ENCODE measurements around the gene FBXW8.

FBXW8 gene

GRCh38 chr12:116996621-116997020, 85.9 kb downstream of the FBXW8 start:
- DNase-seq: no peak

DNA sequence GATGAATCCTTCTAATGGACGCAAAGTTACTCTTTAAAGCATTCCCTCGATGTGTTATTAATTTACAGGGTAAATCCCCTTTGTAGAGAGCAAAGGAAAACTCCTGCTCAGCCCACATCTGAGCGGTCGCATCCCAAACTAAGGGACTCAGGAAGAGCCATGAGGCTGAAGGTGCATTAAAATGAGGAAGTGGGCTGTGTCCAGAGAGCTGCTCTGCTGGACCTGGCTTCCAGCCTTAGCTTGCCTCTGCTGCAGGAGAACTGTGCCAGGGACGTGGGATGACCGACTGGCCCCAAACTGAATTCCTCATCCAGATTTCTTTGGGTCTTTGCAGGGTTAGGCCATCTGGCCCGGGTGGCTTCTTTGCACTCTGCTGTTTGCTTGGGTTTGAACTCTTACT, 88.3 kb downstream of the FBXW8 start:
- DNase-seq: no peak

DNA sequence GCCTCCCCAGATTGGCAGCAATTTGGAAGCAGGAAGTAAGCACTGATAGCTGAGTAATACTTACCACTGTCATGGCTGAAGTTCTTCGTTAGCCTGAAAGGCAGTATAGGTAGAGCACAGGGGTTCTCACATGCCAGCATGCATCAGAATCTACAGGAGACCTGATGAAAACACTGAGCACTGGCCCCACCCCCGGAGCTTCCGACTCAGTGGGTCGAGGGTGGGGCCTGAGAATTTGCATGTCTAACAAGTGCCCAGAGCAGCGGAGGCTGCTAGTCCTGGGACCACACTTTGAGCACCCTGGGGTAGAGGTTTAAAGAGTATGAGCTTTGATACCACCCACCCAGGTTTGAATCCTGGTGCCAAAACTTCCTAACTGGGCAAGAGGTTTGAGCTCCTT, 89.6 kb downstream of the FBXW8 start:
- DNase-seq: no peak

- DNase-seq: no peak
Measured at GRCh38 chr12:117002051-117002817, 91.5 kb downstream of the FBXW8 start.

DNA sequence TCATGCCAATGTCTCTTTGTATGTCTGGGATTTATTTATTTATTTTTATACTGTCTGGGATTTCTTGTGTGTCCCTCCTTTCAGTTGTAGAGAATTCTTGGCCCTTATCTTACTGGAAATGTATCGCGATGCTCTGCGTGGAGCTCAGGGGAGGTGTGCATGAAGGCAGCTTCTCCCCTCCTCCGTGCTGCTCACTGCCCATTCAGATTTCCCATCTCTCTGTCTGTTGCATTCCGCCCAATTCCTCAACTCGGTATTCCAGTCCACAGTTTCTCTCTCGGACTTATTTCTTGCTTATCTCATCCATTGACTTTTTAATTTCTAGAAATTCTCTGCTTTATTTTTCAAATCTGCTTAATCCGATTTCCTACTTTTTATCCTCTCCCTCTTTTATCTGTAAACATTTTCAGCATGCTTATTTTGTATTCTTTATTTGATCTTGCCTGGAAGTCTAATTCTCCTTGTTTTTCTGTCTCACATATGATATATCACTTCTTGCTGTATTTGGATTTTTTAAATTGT, 93.2 kb downstream of the FBXW8 start:
- no peak for DNase-seq

- DNase-seq: no peak
Measured at GRCh38 chr12:117005417-117006046, 94.8 kb downstream of the FBXW8 start.

- no peak for DNase-seq
Measured at GRCh38 chr12:117006333-117006732, 95.6 kb downstream of the FBXW8 start.

- DNase-seq: no peak
Measured at GRCh38 chr12:117007577-117007976, 96.8 kb downstream of the FBXW8 start.

DNA sequence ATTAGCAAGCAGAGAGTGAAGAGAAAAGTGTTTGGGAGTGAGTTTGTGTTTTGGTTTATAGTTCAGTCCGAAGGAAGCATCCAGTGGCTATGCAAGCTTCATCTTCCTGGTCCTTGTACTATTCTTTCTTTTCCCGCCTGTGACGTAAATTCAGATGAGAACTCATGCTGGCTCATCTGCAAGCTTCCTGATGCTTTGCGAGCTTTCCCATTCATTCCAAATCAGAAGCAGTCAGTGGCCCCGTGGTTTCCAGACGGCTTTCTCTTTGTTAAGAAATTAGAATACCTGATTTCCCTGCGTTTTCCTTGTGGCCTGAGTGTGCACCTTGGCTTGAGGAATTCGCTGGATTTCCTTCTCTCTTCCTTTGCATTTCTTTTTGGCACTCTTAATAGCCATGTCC, 99.0 kb downstream of the FBXW8 start:
- no peak for DNase-seq

DNA sequence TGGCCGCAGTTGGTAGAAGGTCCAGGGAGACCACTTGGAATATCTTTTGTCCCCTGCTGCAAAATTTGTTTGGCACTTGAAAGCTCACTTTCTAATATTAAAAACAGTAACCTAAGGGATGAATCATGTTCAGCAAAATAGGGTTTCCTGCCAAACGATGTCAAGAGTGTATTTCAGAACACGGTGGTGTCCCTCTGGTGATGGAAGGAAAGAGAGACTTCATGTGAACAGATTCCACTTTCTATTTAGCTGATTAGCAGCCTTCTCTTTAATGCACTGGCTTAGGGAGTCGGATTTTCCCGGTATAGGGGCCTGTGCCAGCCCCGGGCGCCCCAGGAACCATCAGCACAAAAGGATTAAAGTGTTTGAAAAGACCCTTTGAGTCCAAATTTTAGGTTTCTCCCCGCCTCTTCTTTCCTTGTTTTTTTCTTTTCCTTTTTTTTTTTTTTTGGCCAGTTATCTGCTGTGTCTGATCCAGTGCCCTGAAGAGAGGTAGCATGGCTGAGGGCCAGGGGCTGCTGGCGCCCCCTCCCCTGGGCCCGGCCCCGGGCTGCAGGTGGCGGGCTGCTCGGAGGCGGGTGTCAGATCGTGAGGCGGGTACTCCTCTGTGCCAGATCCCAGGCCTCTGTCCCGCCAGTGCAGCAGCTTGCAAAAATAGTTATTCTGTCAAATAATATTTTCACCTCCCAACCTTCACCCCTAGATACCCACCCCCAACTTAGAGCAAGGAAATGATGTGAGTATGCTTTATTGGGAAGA, 100.1 kb downstream of the FBXW8 start:
- DNase-seq: no peak

DNA sequence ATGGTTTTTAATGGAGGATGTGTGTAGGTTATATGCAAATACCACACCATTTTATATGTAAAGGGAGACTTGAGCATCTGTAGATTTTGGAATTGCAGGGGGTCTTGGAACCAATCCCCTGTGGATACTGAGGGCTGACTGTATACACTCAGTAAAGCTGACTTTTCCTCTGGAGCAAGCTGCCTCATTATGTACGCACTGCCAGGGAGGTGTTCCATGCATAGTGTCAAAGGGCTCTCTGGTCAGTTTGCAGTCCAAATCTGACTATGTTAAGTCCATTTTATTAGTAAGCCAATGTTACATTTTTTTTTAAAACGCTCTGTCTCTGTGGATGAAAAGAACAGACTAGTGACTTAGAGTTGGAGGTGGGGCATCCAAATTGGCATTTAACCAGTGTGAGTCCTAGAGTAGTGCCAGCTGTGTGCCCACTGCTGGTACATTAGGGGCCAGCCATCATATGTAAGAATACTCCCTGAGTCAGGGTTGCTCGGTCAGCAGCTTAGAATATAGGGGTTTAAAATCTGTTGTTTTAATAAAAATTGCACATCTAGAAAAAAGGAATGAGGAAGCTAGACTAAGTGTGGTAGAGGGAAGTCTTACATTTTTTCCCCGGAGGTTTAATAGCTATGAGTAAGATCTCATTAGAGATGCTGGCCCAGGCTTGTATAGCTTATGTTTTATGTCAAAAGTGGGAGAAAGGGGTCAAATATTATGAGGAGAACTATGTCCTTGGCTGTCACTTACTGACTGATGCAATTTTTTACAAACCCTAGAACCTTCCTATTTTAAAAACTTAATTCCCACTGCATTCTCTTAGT, 101.4 kb downstream of the FBXW8 start:
- DNase-seq: no peak

- no peak for DNase-seq
Measured at GRCh38 chr12:117013726-117014125, 103.0 kb downstream of the FBXW8 start.

GRCh38 chr12:117014342-117014887, 103.7 kb downstream of the FBXW8 start:
- no peak for DNase-seq

DNA sequence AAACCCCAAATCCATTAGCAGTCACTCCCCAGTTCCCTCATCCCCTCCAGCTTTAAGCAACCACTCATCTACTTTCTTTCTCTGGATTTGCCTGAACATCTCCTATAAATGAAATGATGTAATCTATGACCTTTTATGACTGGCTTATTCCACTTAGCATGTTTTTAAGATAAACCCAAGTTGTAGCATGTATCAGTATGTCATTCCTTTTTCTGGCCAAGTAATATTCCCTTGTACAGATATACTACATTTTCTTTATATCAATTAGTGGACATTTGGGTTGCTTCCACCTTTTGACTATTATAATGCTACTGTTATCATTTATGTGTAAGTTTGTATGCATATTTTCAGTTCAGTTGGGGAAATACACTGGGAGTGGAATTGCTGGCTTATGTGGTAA, 105.1 kb downstream of the FBXW8 start:
- DNase-seq: no peak

DNA sequence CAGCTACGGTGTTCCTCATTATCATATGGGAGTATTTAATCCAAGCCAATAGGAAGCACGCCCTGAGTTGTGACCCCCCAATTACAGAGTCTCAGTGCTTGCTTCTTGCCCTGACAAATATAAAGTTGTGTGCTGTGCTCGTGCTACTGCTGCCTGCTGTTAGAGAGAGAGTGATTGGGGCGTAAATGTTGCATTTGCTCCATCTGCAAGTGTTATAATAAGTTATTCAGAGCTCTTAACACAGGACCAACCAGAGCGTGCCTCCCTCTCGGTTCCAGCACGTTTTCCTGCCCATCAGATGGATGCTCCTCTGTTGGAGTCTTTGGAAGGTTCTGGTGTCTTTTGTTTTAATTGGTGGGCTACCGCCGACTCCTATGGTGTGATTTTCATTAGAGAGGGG, 107.1 kb downstream of the FBXW8 start:
- no peak for DNase-seq

- no peak for DNase-seq
Measured at GRCh38 chr12:117018276-117018675, 107.5 kb downstream of the FBXW8 start.

GRCh38 chr12:117018685-117019084, 107.9 kb downstream of the FBXW8 start:
- no peak for DNase-seq

GRCh38 chr12:117019866-117020265, 109.1 kb downstream of the FBXW8 start:
- no peak for DNase-seq

- no peak for DNase-seq
Measured at GRCh38 chr12:117020536-117021220, 109.9 kb downstream of the FBXW8 start.

- no peak for DNase-seq
Measured at GRCh38 chr12:117022465-117022864, 111.7 kb downstream of the FBXW8 start.

Measured in inflammatory macrophage (primary cell).